Liver (tissue), 9 donors: Measurements from ENCODE around the gene C9orf57. TPM values are rescaled to one million over a fixed set of nuclear protein-coding genes. Genes with fewer than 3 reads are reported as not detected.

Experiments
- DNase-seq: peaks from one replicate; pipeline ENCODE4 v3.0.0-alpha.2; 2017; ENCODE audit warnings: low spot score
- H3K27ac ChIP-seq, 2 donors: one replicate each; pipeline ENCODE4 v1.7.0; 2013; ENCODE audit warnings: inconsistent platforms in 2 of 2, low read length in 2 of 2, control low read depth in 1 of 2, low read depth in 1 of 2, mild to moderate bottlenecking in 1 of 2
- H3K27me3 ChIP-seq, 4 donors: one replicate each; pipeline versions ENCODE4 v1.6.1 to v1.7.0; 2013; ENCODE audit warnings: low read length in 3 of 4, inconsistent platforms in 1 of 4, mild to moderate bottlenecking in 1 of 4, moderate library complexity in 1 of 4; ENCODE audit not compliant: control insufficient read depth in 4 of 4, insufficient read depth in 4 of 4
- H3K36me3 ChIP-seq, 4 donors: one replicate each; pipeline versions ENCODE4 v1.6.1 to v1.7.0; 2013; ENCODE audit warnings: low read length in 3 of 4, mild to moderate bottlenecking in 3 of 4, low read depth in 1 of 4, moderate library complexity in 1 of 4; ENCODE audit not compliant: control insufficient read depth in 4 of 4, insufficient read depth in 3 of 4
- H3K4me1 ChIP-seq, 4 donors: one replicate each; pipeline versions ENCODE4 v1.6.1 to v1.7.0; 2013; ENCODE audit warnings: low read length in 3 of 4, mild to moderate bottlenecking in 3 of 4, moderate library complexity in 1 of 4; ENCODE audit not compliant: control insufficient read depth in 4 of 4, insufficient read depth in 4 of 4
- H3K4me3 ChIP-seq, 3 donors: one replicate each; pipeline versions ENCODE4 v1.6.1 to v1.7.0; 2013; ENCODE audit warnings: low read length in 3 of 3, control low read depth in 1 of 3, low read depth in 1 of 3, mild to moderate bottlenecking in 1 of 3
- H3K9ac ChIP-seq, 2 donors: one replicate each; pipeline ENCODE4 v1.7.0; 2013; ENCODE audit warnings: low read length in 2 of 2, mild to moderate bottlenecking in 2 of 2, moderate library complexity in 2 of 2, control low read depth in 1 of 2, low read depth in 1 of 2
- H3K9me3 ChIP-seq, 4 donors: one replicate each; pipeline versions ENCODE4 v1.6.1 to v1.7.0; 2013; ENCODE audit warnings: low read length in 3 of 4; ENCODE audit not compliant: control insufficient read depth in 4 of 4
- EGR1 ChIP-seq, 2 donors: IDR thresholded peaks; 2 replicates each; pipeline ENCODE4 v1.6.1; 2016 to 2018; ENCODE audit warnings: antibody characterized with exemption in 2 of 2, low read depth in 2 of 2
- FOXA1 ChIP-seq: IDR thresholded peaks from 2 replicates; pipeline ENCODE4 v1.6.1; 2016; ENCODE audit warnings: antibody characterized with exemption
- FOXA2 ChIP-seq: IDR thresholded peaks from 2 replicates; pipeline ENCODE4 v1.6.1; 2016; ENCODE audit warnings: antibody characterized with exemption
- GABPA ChIP-seq, 2 donors: IDR thresholded peaks in 1 of 2; conservative IDR thresholded peaks in 1 of 2; 2 replicates each; pipeline ENCODE4 v1.6.1; 2016; ENCODE audit warnings: antibody characterized with exemption in 2 of 2, mild to moderate bottlenecking in 1 of 2, moderate library complexity in 1 of 2
- HNF4A ChIP-seq, 2 donors: conservative IDR thresholded peaks; 2 replicates each; pipeline ENCODE4 v1.6.1; 2016; ENCODE audit warnings: antibody characterized with exemption in 2 of 2, mild to moderate bottlenecking in 2 of 2
- HNF4G ChIP-seq: IDR thresholded peaks from 2 replicates; pipeline ENCODE4 v1.6.1; 2016; ENCODE audit warnings: antibody characterized with exemption
- JUND ChIP-seq, 2 donors: IDR thresholded peaks; 2 replicates each; pipeline ENCODE4 v1.6.1; 2016; ENCODE audit warnings: antibody characterized with exemption in 2 of 2
- NR2F2 ChIP-seq: IDR thresholded peaks from 2 replicates; pipeline ENCODE4 v1.6.1; 2016; ENCODE audit warnings: antibody characterized with exemption
- RAD21 ChIP-seq, 2 donors: IDR thresholded peaks; 2 replicates each; pipeline ENCODE4 v1.6.1; 2016; ENCODE audit warnings: antibody characterized with exemption in 2 of 2, mild to moderate bottlenecking in 2 of 2
- RXRA ChIP-seq, 2 donors: IDR thresholded peaks; 2 replicates each; pipeline ENCODE4 v1.6.1; 2017 to 2018; ENCODE audit warnings: antibody characterized with exemption in 2 of 2, mild to moderate bottlenecking in 1 of 2
- SP1 ChIP-seq: IDR thresholded peaks from 2 replicates; pipeline ENCODE4 v1.6.1; 2018; ENCODE audit warnings: antibody characterized with exemption, mild to moderate bottlenecking
- TAF1 ChIP-seq: conservative IDR thresholded peaks from 2 replicates; pipeline ENCODE4 v1.6.1; 2016; ENCODE audit warnings: antibody characterized with exemption, mild to moderate bottlenecking
- YY1 ChIP-seq: IDR thresholded peaks from 2 replicates; pipeline ENCODE4 v1.6.1; 2016; ENCODE audit warnings: antibody characterized with exemption, mild to moderate bottlenecking
- WGBS: extraction: QIAGEN DNeasy Blood & Tissue Kit; methylation state at CpG from one replicate; pipeline ENCODE4 v1.1.7; 2013; 5-methylcytosine and 5-hydroxymethylcytosine counted together
- polyA plus RNA-seq, 2 donors: library from polyadenylated mRNA; stranded (reverse) in 1 of 2; unstranded in 1 of 2; fragments of 200-250 nt in 1 of 2; fragments of >200 nt in 1 of 2; fragmentation: Nextera tagmentation in 1 of 2; extraction: Ambion mirVana in 1 of 2; gene quantifications; one replicate each; pipeline versions ENCODE4 v1.2.1 to v1.2.3, GENCODE V29; 2013 to 2015
- total RNA-seq, 2 donors: library from RNA; depleted of rRNA; stranded (reverse); fragments of >200 nt; gene quantifications; one replicate each; pipeline ENCODE4 v1.2.3, GENCODE V29; 2014
- TF ChIP-seq, protein P1 (sequence below): IDR thresholded peaks from 2 replicates; pipeline ENCODE4 v1.6.1; 2016; ENCODE audit warnings: antibody characterized with exemption
- TF ChIP-seq, protein P2 (sequence below): IDR thresholded peaks from 2 replicates; pipeline ENCODE4 v1.6.1; 2016; ENCODE audit warnings: antibody characterized with exemption
- TF ChIP-seq, protein P3 (sequence below): IDR thresholded peaks from 2 replicates; pipeline ENCODE4 v1.6.1; 2016; ENCODE audit warnings: antibody characterized with exemption, mild to moderate bottlenecking
- TF ChIP-seq, protein P4 (sequence below): IDR thresholded peaks from 2 replicates; pipeline ENCODE4 v1.6.1; 2016; ENCODE audit warnings: antibody characterized with exemption
- TF ChIP-seq, protein P5 (sequence below): fragments of 150-350 bp; IDR thresholded peaks from 2 replicates; pipeline ENCODE4 v1.5.1; 2017; ENCODE audit warnings: improper control_type of control experiment, low read depth, low read length; ENCODE audit not compliant: missing input control
- donor health status: healthy.
- donor health status: healthy.
- donor health status: healthy.
- donor health status: healthy.
- donor health status: healthy.

C9orf57 gene
- total and polyA plus RNA-seq, 4 donors: not detected

DNA sequence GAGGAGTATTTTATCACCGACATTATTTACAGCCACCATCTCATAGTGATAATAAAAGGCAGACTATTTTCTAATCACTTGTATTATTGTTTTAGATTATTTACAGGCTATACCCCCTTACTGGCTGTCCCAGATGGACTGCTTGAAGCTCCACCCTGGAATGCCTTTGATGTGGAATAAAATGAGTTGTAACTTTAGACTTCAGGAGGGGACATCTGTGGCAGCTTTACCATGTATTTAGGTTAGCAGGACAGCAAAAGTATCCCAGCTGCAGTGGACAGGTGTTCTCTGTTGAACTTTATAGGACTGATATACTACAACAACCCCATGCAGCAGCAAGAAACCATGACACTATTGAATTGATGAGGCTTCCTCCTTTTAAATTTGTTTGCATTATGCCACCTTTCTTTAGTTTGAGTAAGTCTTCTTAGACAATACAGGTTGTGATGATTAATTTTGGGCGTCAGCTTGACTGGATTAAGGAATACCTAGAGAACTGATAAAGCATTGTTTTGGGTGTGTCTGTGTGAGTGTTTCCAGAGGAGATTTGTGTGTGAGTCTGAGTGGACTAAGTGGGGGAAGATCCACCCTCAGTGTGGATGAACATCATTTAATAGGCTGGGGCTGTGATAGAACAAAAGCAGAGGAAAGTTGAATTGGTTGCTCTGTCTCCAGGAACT, 29.2 kb upstream of the C9orf57 start:
- 83% methylated on average over 2 of the region's 2 CpGs for WGBS
- H3K27me3 ChIP-seq: no peaks in the 10 kb centered on the region
- no peak overlapping the region for H3K4me3 ChIP-seq

More for the DNA sequence above, 29.2 kb upstream of the C9orf57 start:
- Histone ChIP-seq H3K27ac (no peak overlapping the region), H3K9ac (no peak overlapping the region), H3K36me3 (no peaks in the 10 kb centered on the region), H3K9me3 (no peaks in the 10 kb centered on the region), H3K4me1 (no peaks in the 10 kb centered on the region)
- no peak for DNase-seq
- TF ChIP-seq, protein P1, sequence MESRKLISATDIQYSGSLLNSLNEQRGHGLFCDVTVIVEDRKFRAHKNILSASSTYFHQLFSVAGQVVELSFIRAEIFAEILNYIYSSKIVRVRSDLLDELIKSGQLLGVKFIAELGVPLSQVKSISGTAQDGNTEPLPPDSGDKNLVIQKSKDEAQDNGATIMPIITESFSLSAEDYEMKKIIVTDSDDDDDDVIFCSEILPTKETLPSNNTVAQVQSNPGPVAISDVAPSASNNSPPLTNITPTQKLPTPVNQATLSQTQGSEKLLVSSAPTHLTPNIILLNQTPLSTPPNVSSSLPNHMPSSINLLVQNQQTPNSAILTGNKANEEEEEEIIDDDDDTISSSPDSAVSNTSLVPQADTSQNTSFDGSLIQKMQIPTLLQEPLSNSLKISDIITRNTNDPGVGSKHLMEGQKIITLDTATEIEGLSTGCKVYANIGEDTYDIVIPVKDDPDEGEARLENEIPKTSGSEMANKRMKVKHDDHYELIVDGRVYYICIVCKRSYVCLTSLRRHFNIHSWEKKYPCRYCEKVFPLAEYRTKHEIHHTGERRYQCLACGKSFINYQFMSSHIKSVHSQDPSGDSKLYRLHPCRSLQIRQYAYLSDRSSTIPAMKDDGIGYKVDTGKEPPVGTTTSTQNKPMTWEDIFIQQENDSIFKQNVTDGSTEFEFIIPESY: no peak
- TF ChIP-seq, protein P2, sequence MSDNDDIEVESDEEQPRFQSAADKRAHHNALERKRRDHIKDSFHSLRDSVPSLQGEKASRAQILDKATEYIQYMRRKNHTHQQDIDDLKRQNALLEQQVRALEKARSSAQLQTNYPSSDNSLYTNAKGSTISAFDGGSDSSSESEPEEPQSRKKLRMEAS: no peak
- TF ChIP-seq, protein P3, sequence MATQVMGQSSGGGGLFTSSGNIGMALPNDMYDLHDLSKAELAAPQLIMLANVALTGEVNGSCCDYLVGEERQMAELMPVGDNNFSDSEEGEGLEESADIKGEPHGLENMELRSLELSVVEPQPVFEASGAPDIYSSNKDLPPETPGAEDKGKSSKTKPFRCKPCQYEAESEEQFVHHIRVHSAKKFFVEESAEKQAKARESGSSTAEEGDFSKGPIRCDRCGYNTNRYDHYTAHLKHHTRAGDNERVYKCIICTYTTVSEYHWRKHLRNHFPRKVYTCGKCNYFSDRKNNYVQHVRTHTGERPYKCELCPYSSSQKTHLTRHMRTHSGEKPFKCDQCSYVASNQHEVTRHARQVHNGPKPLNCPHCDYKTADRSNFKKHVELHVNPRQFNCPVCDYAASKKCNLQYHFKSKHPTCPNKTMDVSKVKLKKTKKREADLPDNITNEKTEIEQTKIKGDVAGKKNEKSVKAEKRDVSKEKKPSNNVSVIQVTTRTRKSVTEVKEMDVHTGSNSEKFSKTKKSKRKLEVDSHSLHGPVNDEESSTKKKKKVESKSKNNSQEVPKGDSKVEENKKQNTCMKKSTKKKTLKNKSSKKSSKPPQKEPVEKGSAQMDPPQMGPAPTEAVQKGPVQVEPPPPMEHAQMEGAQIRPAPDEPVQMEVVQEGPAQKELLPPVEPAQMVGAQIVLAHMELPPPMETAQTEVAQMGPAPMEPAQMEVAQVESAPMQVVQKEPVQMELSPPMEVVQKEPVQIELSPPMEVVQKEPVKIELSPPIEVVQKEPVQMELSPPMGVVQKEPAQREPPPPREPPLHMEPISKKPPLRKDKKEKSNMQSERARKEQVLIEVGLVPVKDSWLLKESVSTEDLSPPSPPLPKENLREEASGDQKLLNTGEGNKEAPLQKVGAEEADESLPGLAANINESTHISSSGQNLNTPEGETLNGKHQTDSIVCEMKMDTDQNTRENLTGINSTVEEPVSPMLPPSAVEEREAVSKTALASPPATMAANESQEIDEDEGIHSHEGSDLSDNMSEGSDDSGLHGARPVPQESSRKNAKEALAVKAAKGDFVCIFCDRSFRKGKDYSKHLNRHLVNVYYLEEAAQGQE: no peak
- TF ChIP-seq YY1 (no peak), HNF4G (no peak), RXRA (IDR thresholded peaks at IDR 0.05) (no peak), GABPA (IDR thresholded peaks at IDR 0.05 in 1 of 2, conservative IDR thresholded peaks at IDR 0.05 in 1 of 2) (no peak), FOXA2 (no peak), JUND (IDR thresholded peaks at IDR 0.05) (no peak), NR2F2 (no peak), SP1 (no peak), RAD21 (IDR thresholded peaks at IDR 0.05) (no peak), TAF1 (no peak), EGR1 (IDR thresholded peaks at IDR 0.05; ENCODE audit: low read depth in 2 of 2) (no peak), HNF4A (conservative IDR thresholded peaks at IDR 0.05) (no peak), FOXA1 (no peak)
- TF ChIP-seq, protein P4, sequence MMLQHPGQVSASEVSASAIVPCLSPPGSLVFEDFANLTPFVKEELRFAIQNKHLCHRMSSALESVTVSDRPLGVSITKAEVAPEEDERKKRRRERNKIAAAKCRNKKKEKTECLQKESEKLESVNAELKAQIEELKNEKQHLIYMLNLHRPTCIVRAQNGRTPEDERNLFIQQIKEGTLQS: no peak
- TF ChIP-seq, protein P5, sequence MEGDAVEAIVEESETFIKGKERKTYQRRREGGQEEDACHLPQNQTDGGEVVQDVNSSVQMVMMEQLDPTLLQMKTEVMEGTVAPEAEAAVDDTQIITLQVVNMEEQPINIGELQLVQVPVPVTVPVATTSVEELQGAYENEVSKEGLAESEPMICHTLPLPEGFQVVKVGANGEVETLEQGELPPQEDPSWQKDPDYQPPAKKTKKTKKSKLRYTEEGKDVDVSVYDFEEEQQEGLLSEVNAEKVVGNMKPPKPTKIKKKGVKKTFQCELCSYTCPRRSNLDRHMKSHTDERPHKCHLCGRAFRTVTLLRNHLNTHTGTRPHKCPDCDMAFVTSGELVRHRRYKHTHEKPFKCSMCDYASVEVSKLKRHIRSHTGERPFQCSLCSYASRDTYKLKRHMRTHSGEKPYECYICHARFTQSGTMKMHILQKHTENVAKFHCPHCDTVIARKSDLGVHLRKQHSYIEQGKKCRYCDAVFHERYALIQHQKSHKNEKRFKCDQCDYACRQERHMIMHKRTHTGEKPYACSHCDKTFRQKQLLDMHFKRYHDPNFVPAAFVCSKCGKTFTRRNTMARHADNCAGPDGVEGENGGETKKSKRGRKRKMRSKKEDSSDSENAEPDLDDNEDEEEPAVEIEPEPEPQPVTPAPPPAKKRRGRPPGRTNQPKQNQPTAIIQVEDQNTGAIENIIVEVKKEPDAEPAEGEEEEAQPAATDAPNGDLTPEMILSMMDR: no peak
